HG03097 (cell line): Measurements from ENCODE around the gene CD28.
"Not testable (repeated sequence)": the region's sequence is repeated elsewhere in the genome, so short reads cannot be mapped to it uniquely, and the experiment has no call there.

Source experiments
- ATAC-seq: cut with Tn5 transposase; IDR thresholded peaks from one replicate; pipeline ENCODE4 v1.9.1; 2021; ENCODE audit not compliant: unreplicated experiment, low FRiP score

Gene CD28

GRCh38 chr2:203780231-203780630 is 73.8 kb downstream of the CD28 start:
- ATAC-seq, result no peak

GRCh38 chr2:203781151-203781550 is 74.7 kb downstream of the CD28 start:
- no peak for ATAC-seq

- no peak for ATAC-seq
Observed at GRCh38 chr2:203782262-203782976, 76.0 kb downstream of the CD28 start.

GRCh38 chr2:203783496-203784203 is 77.2 kb downstream of the CD28 start:
- ATAC-seq, result no peak

- ATAC-seq, result not testable (repeated sequence)
Observed at GRCh38 chr2:203784710-203785270, 78.4 kb downstream of the CD28 start.

- ATAC-seq, result not testable (repeated sequence)
Observed at GRCh38 chr2:203785391-203786110, 79.1 kb downstream of the CD28 start.

GRCh38 chr2:203786549-203787351 is 80.3 kb downstream of the CD28 start:
- ATAC-seq, result no peak

- no peak for ATAC-seq
Observed at GRCh38 chr2:203787979-203788378, 81.5 kb downstream of the CD28 start.
